Measurements from ENCODE around the gene SP5. TPM values are rescaled to one million over a fixed set of nuclear protein-coding genes. Genes with fewer than 3 reads are reported as not detected.

Gene SP5
- total and polyA plus RNA-seq, 9 of the 15 experiments (the other 6 are each of a cell fraction or from before 2014, with no cell fraction given): 0.03 to 1.7 (median 0.16) TPM; not detected in 1

GRCh38 chr2:170743530-170744239, 28.5 kb downstream of the SP5 start (continued):
- TF ChIP-seq KDM4B (IDR thresholded peaks at IDR 0.05; ENCODE audit: borderline replicate concordance in 2 of 2, low read depth in 1 of 2): no peak
- no peak for TF ChIP-seq SAFB (IDR thresholded peaks at IDR 0.05; ENCODE audit: borderline replicate concordance, low read depth, low read length)
- no peak for TF ChIP-seq ZC3H8 (IDR thresholded peaks at IDR 0.05)
- no peak for TF ChIP-seq ZNF584 (CRISPR knock-in tag; IDR thresholded peaks at IDR 0.05; ENCODE audit: low read depth)
- TF ChIP-seq XRCC5 (IDR thresholded peaks at IDR 0.05; ENCODE audit: low read depth, low read length): 0 out of 2 replicates have a peak, but pooled peaks have one; percentile 2
- TF ChIP-seq HDAC6 (IDR thresholded peaks at IDR 0.05; ENCODE audit: low read depth, low read length): no peak
- TF ChIP-seq GABPB2 (CRISPR knock-in tag; conservative IDR thresholded peaks at IDR 0.05): no peak
- no peak for TF ChIP-seq PHF21A (IDR thresholded peaks at IDR 0.05; ENCODE audit: borderline replicate concordance, low read depth)
- no peak for TF ChIP-seq CREB5 (CRISPR knock-in tag; IDR thresholded peaks at IDR 0.05)
- TF ChIP-seq TFAP4 (CRISPR knock-in tag; IDR thresholded peaks at IDR 0.05; ENCODE audit: borderline replicate concordance): peak; percentile 66
- TF ChIP-seq POLR2AphosphoS5 (IDR thresholded peaks at IDR 0.05; ENCODE audit: control insufficient read depth, insufficient read depth, low read depth, low read length): peak; percentile 83
- no peak for TF ChIP-seq TFAM (CRISPR knock-in tag; conservative IDR thresholded peaks at IDR 0.05)
- TF ChIP-seq TAF1 (IDR thresholded peaks at IDR 0.05; ENCODE audit: control insufficient read depth, extremely low read depth, insufficient read depth, low read length, severe bottlenecking): peak; percentile 42
- TF ChIP-seq, protein P1, sequence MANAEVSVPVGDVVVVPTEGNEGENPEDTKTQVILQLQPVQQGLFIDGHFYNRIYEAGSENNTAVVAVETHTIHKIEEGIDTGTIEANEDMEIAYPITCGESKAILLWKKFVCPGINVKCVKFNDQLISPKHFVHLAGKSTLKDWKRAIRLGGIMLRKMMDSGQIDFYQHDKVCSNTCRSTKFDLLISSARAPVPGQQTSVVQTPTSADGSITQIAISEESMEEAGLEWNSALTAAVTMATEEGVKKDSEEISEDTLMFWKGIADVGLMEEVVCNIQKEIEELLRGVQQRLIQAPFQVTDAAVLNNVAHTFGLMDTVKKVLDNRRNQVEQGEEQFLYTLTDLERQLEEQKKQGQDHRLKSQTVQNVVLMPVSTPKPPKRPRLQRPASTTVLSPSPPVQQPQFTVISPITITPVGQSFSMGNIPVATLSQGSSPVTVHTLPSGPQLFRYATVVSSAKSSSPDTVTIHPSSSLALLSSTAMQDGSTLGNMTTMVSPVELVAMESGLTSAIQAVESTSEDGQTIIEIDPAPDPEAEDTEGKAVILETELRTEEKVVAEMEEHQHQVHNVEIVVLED (CRISPR knock-in tag; IDR thresholded peaks at IDR 0.05): no peak
- no peak for TF ChIP-seq PTTG1 (tag; IDR thresholded peaks at IDR 0.05; ENCODE audit: low read depth)
- peak; percentile 13 for TF ChIP-seq HNRNPLL (IDR thresholded peaks at IDR 0.05; ENCODE audit: low read depth, low read length, poor library complexity, severe bottlenecking)
- no peak for TF ChIP-seq TOE1 (IDR thresholded peaks at IDR 0.05; ENCODE audit: borderline replicate concordance)
- TF ChIP-seq TOE1 (CRISPR knock-in tag; IDR thresholded peaks at IDR 0.05; ENCODE audit: borderline replicate concordance, low read depth): no peak
- TF ChIP-seq, protein P2, sequence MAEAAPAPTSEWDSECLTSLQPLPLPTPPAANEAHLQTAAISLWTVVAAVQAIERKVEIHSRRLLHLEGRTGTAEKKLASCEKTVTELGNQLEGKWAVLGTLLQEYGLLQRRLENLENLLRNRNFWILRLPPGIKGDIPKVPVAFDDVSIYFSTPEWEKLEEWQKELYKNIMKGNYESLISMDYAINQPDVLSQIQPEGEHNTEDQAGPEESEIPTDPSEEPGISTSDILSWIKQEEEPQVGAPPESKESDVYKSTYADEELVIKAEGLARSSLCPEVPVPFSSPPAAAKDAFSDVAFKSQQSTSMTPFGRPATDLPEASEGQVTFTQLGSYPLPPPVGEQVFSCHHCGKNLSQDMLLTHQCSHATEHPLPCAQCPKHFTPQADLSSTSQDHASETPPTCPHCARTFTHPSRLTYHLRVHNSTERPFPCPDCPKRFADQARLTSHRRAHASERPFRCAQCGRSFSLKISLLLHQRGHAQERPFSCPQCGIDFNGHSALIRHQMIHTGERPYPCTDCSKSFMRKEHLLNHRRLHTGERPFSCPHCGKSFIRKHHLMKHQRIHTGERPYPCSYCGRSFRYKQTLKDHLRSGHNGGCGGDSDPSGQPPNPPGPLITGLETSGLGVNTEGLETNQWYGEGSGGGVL (CRISPR knock-in tag; IDR thresholded peaks at IDR 0.05): no peak
- no peak; the same call in 1 of the 2 replicates for TF ChIP-seq GTF2F1 (IDR thresholded peaks at IDR 0.05; ENCODE audit: low read depth, low read length)
